Measurements from ENCODE around the gene HNRNPLL.
"Not testable (repeated sequence)": the region's sequence is repeated elsewhere in the genome, so short reads cannot be mapped to it uniquely, and the experiment has no call there.

The HNRNPLL gene

DNA sequence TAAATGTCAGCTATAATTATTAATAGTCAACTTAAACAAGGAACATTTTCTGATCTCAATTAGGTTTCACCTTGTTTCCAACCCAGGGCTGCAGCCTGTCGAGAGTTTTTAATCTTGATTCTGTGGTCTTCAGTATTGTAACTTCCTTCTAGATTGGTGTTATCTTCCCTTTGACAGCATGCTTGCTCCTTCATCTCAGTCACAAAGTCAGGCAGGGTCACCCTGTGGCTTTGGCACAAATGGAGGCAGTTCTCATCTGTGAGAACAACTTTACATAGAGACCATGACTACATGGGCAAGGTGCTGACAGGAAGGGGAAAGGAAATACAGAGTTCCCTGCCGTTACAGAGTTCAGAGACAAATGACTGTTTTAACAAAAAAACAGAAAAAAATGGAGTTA lies 50.5 kb downstream of the HNRNPLL start:
- DNase-seq (ENCODE audit: low spot score): no peak

DNA sequence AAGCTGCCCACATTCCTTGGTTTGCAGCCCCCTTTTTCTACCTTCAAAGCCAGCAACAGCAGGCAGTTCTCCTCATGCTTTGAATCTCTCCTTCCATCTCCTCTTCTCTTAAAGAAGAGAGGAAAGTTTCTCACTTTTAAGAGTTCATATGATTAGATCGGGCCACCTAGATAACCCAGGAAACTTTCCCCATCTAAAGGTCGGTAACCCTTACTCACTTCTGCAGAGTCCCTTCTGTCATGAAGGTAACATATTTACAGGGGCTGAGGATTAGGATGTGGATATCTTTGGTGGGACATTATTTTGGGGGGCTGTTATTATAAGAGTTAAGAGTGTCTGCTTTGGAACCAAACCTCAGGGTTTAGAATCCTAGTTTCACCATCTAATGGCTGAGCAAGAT lies 51.0 kb downstream of the HNRNPLL start:
- DNase-seq (ENCODE audit: low spot score): no peak

DNA sequence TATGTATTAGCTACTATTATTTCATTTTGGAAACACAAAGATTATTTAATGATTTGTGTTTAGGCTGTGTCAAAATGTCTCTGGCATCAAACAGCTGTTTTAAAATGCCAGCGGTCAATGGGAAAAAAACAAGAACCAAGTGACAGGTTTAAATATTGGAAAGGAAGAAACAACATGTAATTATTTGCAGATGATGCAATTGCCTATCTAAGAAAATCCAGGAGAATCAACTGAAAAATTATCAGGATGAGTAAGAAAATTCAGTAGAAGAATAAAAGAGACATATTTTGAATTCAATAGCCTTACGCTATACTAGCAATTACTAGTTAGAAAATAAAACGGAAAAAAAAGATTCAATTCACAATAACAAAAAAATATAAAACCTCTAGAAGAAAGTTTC lies 51.6 kb downstream of the HNRNPLL start:
- no peak for DNase-seq (ENCODE audit: low spot score)

DNA sequence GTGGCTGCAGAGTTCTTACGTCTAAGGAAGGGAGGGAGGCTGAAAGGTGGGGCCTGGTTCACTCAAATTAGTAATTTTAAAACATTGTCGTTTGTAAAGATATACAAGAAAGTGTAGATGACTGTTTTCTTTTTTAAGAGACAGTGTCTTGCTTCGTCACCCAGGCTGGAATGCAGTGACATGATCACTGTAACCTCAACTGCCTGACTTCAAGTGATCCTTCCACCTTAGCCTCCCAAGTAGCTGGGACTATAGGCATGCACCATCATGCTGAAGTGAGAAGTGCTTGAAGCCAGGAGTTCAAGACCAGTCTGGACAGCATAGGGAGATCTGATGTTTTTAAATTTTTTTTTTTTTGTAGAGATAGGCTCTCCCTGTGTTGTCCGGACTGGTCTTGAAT lies 52.9 kb downstream of the HNRNPLL start:
- no peak for DNase-seq (ENCODE audit: low spot score)

DNA sequence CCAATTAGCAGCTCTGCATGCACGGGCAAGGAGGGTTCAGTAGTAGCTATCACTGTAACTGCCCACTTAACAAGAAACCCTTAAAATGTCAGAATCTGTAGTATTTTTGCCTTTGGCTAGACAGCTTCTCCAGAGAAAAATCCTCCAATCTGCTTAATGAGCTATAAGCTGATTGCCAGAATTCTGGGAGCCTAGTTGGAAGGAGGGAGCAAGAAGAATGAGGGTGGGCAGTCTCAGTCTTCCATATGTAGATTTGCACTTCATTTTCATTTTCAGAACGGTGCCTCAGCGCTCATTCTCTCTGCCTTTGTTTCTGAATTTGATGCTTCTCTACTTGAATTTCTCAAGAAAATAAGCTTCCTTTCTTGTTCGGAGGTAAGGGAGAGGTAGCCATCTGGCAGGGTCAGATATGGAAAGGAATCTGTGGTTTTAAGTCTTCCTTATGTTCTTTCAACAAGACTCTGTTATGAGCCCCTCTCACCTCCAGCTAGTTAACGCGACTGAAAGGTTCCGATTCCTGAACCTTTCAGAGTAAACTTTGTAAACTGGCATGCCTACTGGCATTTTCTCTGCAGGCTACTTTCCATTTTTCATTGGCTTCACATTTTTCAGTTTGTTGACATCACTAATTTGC lies 53.5 kb downstream of the HNRNPLL start:
- DNase-seq (ENCODE audit: low spot score): no peak

DNA sequence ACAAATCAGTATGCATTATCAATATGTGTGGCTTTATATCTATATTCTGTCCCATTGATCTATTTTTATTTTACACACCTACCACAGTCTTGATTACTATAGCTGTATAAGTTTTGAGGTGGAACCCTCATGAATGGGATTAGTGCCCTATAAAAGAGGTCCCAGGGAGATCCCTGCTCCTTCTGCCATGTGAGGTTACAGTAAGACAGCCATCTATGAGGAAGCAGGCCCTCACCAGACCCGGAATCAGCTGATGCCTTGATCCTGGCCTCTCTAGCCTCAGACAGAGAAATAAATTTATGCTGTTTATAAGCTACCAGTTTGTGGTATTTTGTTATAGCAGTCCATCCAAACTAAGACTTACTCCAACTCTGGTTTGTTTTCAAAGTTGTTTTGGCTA lies 54.9 kb downstream of the HNRNPLL start:
- no peak for DNase-seq (ENCODE audit: low spot score)

DNA sequence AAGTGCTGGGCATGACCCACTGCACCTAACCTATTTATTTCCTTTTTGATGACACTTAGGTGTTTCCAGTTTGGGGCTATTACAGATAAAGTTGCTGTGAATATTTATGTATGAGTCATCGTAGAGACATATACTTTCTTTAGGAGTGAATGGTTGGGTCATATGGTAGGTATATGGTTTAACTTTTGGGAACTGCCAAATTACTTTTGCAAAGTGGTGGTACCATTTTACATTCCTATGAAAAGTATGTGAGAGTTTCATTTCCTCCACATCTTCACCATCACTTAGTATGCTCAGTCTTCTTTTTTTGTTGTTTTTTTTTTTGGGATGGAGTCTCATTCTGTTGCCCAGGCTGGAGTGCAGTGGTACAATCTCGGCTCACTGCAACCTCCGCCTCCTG lies 56.1 kb downstream of the HNRNPLL start:
- no peak for DNase-seq (ENCODE audit: low spot score)

DNA sequence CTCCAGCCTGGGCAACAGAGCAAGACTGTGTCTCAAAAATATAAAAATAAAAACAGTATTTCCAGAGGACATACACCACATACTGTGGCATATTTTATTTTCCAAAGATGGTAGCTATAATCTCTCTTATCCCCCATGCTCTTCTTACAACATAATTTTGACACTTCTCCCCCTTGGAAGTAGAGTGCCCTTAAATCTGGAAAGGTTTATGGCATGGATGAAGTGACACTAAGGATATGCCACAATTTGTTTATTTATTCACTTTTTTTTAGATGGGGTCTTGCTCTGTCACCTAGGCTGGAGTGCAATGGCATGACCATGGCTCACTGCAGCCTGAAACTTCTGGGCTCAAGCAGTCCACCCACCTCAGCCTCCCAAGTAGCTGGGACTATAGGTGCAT lies 56.7 kb downstream of the HNRNPLL start:
- no peak for DNase-seq (ENCODE audit: low spot score)

DNA sequence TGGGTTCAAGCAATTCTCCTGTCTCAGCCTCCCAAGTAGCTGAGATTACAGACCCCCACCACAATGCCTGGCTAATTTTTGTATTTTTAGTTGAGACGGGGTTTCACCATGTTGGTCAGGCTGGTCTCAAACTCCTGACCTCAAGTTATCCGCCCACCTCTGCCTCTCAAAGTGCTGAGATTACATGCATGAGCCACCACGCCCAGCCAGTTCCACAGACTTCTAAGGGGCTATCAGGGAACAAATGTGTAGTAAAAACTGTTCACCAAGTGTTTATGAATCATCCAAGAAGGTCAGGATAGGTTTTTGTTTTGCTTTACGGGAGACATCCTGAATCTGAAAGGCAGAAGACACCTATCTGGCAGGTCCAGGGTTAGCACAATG lies 60.5 kb downstream of the HNRNPLL start:
- DNase-seq (ENCODE audit: low spot score): not testable (repeated sequence)

DNA sequence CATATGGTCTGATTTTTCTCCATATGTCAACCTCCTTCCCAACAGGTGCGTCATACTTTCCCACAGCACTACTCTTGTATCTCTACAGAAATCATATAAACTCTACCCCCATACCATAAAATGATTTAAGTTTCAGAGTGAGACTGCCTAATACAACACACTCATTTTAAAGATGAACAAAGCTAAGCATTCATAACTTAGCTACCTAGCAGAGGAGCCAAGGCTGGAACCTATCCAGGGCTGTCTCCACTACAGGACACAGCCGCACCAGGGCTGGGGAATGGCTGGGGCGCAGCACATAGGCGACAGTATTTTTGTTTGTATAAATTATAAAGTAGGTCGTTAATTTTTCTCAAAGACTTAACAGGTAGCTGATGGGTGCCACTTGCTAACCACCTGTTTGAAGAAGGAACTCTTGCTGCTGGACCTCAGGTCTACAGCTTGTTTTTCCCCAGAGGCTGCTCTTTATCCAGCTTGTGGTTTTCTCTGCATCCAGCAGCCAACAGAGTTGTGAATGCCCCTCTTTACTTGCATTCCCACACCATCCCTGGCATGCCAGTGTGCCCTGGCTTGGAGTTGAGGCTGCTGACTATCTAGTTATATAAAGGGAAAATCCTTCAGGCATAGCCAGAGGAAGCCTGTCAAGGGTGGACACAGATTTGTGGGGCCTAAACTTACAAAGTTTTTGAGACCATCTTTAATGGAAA lies 62.0 kb downstream of the HNRNPLL start:
- no peak for DNase-seq (ENCODE audit: low spot score)

DNA sequence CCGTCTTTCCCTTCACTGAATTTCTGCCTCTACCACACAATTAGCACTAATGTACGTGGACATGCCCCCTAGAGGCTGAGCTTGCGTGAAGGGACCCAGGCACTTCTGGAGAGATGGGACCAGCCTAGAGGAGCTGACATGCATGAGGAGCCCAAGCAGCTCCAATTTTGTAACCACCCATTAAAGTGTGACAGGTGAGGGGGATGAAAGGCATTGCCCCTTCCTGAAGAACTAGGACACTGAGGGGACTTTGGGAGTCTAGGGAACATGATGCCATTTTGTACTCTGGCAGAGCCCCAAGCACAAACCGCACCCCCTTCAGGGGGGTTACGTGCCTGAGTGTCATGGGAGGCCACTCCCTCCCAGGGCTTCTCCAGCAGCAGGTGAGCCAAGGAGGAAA lies 63.6 kb downstream of the HNRNPLL start:
- DNase-seq (ENCODE audit: low spot score): no peak

DNA sequence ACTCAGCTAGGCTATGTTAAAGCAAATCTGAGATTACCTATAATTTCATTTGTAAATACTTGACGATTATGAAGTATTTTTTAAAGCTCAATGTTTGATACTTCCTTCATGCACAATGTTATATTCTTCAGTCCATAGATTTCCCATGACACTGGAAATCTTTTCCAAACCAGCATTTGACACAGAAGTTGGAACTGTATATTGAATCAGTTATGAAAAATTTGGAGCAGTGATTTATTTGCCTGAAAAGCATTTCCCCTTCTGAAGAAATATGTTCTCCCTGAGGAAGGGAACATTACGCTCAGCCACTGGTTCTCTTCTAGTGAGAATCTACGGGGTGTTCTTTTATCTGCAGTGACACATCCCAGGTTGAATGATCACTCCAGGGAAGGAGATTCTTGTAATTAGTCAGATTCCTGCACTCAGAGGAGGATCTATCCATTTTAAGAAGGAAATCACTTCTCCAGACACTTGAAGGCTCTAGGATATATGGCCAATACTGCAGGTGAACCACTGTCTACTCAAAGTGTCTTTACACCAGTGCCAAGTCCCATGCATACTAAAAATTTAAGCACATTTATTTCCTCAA lies 64.7 kb downstream of the HNRNPLL start:
- DNase-seq (ENCODE audit: low spot score): no peak

DNA sequence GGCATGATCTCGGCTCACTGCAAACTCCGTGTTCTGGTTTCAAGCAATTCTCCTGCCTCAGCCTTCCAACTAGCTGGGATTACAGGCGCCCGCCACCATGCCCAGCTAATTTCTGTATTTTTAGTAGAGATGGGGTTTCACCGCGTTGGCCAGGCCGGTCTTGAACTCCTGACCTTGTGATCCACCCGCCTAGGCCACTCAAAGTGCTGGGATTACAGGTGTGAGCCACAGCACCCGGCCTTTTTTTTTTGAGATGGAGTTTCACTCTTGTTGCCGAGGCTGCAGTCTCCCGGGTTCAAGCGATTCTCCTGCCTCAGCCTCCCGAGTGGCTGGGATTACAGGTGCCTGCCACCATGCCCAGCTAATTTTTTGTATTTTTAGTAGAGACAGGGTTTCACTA lies 65.4 kb downstream of the HNRNPLL start:
- DNase-seq (ENCODE audit: low spot score): not testable (repeated sequence)

DNA sequence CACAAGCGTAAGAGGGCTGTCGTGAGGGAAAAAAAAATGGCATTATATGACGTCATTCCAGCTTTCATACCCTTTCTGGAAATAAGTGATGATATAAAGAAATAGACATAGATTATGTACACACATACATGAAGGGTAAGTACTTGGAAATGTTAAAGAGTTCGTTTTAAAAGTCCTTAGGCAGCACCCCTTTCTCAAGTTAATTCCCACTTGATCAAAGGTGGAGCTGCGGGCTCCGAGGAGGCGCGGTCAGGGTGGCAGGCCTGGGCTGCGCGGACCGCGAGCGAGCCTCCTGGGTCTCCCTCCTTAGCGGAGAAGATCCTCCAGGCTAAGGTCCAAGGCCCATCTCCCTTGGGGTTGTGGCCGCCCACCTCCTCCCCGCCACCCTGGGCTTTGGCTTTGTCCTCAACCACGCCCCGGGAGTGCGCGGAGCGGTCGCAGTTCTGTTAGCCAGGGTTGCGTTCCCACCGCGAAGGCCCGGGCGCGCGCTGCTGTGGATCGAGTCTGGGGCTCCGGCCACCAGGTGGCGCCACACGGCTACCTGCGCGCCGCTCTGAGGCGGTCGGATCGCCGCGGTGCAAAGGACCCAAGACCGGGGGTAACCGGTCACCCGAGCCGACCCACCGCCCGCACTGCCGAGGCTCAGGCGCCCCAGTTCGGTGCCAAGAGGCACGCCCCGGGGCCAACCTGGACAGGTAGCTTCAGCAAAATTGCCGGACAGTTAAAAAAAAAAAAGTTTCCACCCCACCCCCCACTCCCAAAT lies 66.8 kb downstream of the HNRNPLL start:
- peak; percentile 79 for DNase-seq (ENCODE audit: low spot score)

DNA sequence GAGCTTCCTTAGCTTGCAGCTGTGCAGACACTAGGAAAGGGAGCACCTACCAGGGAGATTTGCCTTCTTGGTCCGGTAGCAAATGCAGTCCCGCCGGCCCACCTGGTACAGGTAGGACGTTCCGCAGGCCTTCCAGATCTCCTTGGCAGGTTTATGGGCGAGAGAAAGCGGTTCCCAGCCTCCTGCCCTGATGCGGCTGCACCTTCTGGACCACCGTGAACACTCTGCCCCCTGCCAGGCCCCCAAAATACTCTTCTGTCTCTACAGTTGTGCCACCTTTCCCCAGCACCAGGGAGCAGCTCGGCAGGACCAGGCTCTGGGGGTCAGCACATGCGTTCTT lies 67.4 kb downstream of the HNRNPLL start:
- no peak for DNase-seq (ENCODE audit: low spot score)

DNA sequence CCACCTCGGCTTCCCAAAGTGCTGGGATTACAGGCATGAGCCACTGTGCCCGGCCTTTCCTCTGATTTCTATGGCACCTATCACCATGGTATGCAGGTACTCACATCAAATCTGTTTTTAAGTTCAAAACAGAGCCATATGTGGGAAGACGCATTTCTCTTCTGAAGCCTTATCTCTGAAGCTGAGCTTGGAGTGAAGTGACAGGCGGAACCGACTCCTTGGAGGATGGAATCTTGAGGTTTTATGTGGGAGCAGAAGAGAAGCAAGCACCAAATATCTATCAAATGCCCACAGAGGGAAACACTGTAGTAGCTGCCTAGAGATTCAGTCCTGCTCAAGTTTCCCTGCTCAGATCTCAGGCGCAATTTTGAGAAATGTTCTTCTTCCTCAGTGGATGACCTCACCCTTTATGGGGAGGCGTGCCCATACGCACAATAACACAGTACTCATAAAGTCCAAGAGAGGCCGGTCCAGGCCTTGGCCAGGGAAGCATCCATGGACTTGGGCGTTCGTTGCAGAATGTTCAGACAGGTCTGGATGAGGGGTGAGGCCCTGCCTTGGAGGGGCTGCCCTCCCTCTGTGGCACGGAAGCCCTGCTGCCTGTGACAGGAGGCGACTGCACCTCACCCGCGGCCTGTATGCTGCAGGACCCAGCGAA lies 67.9 kb downstream of the HNRNPLL start:
- no peak for DNase-seq (ENCODE audit: low spot score)

DNA sequence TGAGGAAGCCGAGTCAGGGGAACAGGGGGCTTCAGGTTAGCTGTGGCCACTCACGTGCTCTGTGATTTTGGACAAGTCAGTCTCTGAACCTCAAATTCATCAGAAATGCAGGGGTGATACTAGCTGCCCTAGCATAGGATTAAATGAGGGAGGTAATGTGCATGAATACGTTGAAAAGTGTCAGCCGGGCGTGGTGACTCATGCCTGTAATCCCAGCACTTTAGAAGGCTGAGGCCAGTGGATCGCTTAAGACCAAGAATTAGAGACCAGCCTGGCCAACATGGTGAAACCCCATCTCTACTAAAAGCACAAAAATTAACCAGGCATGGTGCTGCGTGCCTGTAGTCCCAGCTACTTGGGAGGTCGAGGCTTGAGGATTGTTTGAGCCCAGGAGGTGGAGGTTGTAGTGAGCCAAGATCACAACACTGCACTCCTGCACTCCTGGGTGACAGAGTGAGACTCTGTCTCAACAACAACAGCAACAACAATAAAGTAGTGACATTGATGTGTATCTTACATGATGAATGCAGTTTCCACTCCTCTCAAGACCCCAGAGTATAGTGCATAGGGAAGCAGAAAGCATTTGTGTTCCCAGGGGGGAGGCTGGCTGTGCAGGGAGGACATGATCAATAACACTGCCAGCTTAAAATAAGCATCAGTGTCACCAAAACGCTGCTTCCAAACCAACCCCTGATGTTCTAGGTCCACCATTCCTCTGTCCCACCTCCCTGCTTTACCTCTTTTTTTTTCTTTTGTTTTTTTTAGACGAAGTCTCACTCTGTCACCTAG lies 68.8 kb downstream of the HNRNPLL start:
- no peak for DNase-seq (ENCODE audit: low spot score)

DNA sequence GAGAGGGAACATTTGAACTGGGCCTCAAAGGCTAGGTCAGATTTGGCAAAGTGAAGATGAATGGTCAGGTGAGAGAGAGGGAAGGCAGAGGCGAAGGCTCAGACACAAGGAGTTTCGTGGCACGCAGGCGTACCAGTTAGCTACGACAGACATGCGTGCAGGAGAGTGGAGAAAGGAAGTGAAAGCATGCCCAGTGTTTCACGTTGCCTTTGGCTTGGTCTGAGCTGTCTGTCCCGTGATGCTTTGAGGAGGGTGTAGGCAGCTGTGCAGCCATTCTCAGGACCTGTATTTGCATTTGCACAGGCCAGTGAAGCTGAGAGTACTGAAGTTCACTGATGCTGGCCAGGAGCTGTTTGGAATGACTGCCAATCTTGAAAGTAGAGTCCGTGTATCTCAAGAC lies 69.5 kb downstream of the HNRNPLL start:
- DNase-seq (ENCODE audit: low spot score): peak; percentile 54

DNA sequence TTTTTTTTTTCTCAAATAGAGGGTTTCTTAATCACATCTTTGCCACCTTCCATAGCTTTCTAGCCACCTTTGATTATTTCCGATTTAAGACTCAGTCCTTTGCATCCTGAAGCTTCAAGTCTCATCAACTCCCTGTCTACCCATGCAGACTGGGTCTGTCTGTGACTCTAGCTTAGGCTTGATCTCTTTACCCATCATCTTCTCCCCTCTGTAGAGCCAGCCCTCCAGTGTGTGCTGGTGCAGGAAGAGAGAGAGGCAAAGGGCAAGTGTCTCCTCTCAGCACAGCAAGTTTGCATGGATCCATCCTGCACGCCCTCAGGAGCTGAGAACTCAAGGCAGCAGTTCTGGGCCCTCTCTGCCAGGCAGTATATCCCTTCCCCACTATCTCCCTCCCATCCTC lies 70.4 kb downstream of the HNRNPLL start:
- no peak for DNase-seq (ENCODE audit: low spot score)

DNA sequence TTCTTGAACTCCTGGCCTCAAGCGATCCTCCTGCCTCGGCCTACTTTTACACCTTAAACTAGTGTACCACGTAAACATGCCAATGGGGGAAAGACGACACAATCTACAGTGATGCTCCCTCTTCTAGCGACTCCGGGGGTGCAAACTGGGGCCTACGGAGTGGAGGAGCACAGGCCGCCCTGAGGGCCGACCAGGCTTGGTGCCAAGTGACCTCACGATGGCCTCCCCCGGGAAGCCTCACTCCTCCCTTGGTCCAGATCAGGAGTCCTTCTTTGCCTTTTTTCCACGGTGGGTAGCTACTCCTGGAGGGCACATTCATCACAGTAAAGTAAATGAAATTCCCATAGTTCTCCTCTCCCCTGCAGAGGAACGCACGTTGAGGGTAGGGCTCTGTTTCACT lies 73.5 kb downstream of the HNRNPLL start:
- no peak for DNase-seq (ENCODE audit: low spot score)

DNA sequence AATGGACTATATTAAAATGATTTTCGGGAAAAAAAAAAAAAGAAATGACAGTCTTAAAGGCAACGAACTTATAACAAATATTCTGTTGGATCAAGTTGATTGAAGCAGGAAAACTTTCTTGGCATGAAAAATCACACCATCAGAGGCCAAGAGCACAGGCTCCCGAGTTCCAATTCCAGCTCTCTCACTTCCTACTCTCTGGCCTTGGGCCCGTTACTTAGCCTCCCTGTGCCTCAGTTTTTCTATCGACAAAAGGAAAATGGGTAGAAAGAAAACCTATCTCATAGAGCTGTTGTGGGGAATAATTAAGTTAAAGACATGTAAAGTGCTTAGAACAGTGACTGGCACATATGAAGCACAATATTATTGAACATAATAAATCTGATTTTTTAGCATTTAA lies 74.2 kb downstream of the HNRNPLL start:
- DNase-seq (ENCODE audit: low spot score): no peak

DNA sequence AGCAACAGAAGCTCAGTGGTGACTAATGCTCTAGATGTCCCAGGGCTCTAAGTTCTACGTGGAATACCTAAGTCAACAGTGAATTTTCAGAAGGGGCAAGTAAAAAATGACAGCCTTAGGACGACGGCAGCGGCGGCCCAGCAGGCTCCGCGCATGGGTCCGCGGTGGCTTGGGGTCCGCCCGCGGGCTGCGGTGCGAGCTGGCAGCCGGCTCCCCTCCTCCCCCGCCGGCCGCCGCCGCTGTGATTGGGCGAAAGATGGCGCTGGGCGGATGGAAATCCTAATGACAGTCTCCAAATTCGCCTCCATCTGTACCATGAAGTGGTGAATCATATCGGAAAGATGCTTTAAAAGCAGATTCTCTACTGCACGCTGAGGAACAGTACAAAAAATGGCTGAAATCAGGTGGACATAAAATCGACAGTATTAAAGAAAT lies 74.7 kb downstream of the HNRNPLL start:
- DNase-seq (ENCODE audit: low spot score): peak; percentile 67
